GM12864 (cell line): ENCODE data around the gene RNF144A.

Experiments used
- DNase-seq: peaks from one replicate; pipeline ENCODE4 v3.0.0-alpha.2; 2011; ENCODE audit warnings: low read depth
- H3K4me3 ChIP-seq: 2 replicates; pipeline ENCODE4 v1.5.1; 2011; ENCODE audit warnings: mild to moderate bottlenecking, low read depth, low read length, control low read depth
- CTCF ChIP-seq: IDR thresholded peaks from 2 replicates; pipeline ENCODE4 v1.5.1; 2011; ENCODE audit warnings: low read depth, mild to moderate bottlenecking, moderate library complexity, low read length, control low read depth, inconsistent platforms; ENCODE audit errors: missing control alignments

The RNF144A gene

GRCh38 chr2:6978991-6979390 lies 61.8 kb downstream of the RNF144A start:
- H3K4me3 ChIP-seq, result no peak overlapping the region
- TF ChIP-seq CTCF, result no peak
- DNase-seq, result no peak

DNA sequence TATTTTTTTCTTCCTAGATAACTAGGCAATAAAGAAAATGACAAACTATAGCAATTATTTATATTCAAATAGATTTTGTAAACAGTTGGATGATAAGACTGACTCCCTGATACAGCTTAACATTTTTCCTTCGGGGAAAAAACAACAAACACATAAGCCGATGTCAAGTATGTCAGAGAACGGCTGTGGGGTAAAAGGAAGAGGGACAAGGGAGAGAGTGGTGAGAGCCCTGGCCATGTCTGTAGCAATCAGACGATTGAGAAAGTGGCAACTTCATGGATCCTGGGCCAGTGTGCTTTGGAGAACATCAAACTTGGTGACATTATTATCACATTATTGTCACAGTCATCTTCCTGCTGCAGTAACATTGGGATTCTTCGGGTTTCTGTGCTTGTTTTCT lies 65.2 kb downstream of the RNF144A start:
- TF ChIP-seq CTCF, result no peak
- DNase-seq, result no peak
- no peak overlapping the region for H3K4me3 ChIP-seq

DNA sequence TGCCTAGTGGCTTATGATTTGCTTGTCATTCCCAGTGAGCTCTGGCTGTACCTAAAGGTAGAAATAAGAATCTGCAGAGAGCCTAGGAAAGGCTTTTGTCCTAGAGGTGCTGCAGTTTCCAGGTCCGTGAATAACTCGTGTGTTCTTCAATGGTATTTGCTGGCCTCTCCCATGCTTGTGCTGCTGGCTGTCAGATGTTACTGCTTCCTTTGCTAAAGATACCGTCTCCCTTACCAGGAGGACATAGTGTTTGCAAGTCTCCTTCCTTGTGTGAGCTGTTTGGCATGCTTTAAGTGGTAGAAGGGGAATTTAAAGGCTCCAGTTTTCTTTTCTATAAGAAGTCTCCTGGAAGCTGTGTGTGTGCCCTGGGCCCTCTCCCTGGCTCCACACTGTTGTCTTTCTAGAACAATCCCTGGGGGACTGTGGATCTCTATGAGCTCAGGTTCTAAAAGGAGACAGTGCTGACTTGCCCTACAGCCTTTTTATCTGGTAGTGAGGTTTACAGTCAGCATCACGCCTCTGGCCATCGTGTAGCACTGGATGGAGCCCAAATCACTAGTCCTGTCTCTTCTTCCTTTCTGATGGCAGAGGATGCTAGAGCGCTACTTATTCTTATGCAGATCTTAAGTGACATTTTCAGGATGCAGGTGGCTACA lies 65.8 kb downstream of the RNF144A start:
- no peak for DNase-seq
- TF ChIP-seq CTCF, result no peak
- H3K4me3 ChIP-seq, result no peak overlapping the region

GRCh38 chr2:6986301-6986911 lies 69.2 kb downstream of the RNF144A start:
- DNase-seq, result no peak
- TF ChIP-seq CTCF, result no peak
- no peak overlapping the region for H3K4me3 ChIP-seq

GRCh38 chr2:6986912-6987361 lies 69.7 kb downstream of the RNF144A start:
- no peak for DNase-seq
- no peak for TF ChIP-seq CTCF
- no peak overlapping the region for H3K4me3 ChIP-seq

- H3K4me3 ChIP-seq, result no peak overlapping the region
- no peak for DNase-seq
- no peak for TF ChIP-seq CTCF
Observed at GRCh38 chr2:6990871-6991270, 73.7 kb downstream of the RNF144A start.

GRCh38 chr2:6992794-6993228 lies 75.6 kb downstream of the RNF144A start:
- TF ChIP-seq CTCF, result no peak
- no peak overlapping the region for H3K4me3 ChIP-seq
- no peak for DNase-seq
